Measurements from ENCODE around the gene TMPRSS11F.

DNA sequence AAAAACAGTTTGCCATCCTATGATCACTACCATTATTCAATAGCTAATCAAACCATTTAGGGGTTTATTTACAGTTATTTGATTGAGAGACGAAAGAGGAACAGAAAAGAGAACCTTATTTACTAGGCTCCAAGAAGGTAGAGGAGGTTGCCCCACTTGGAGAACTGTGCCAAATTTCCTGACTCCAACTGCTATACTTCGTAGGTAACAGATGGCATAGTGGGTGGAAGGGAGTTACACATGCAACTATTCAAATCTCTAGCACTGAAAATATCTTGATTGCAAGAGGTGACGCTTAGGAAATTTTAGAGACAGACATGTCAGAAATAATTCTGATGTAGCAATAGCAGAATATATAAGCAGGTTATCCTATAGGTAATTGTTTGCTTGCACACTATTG lies 38.0 kb upstream of the TMPRSS11F start:
- TF ChIP-seq ZNF624 (tag by site-specific recombination; IDR thresholded peaks at IDR 0.05) (no peak), GFI1B (tag by site-specific recombination; IDR thresholded peaks at IDR 0.05) (no peak), ZBTB21 (tag by site-specific recombination; IDR thresholded peaks at IDR 0.05) (no peak), ZNF239 (tag by site-specific recombination; IDR thresholded peaks at IDR 0.05) (no peak), ZNF76 (tag by site-specific recombination; IDR thresholded peaks at IDR 0.05; ENCODE audit: borderline replicate concordance, low read depth) (no peak), ZFHX2 (tag by site-specific recombination; conservative IDR thresholded peaks at IDR 0.05) (no peak)
- TF ChIP-seq, protein P1, sequence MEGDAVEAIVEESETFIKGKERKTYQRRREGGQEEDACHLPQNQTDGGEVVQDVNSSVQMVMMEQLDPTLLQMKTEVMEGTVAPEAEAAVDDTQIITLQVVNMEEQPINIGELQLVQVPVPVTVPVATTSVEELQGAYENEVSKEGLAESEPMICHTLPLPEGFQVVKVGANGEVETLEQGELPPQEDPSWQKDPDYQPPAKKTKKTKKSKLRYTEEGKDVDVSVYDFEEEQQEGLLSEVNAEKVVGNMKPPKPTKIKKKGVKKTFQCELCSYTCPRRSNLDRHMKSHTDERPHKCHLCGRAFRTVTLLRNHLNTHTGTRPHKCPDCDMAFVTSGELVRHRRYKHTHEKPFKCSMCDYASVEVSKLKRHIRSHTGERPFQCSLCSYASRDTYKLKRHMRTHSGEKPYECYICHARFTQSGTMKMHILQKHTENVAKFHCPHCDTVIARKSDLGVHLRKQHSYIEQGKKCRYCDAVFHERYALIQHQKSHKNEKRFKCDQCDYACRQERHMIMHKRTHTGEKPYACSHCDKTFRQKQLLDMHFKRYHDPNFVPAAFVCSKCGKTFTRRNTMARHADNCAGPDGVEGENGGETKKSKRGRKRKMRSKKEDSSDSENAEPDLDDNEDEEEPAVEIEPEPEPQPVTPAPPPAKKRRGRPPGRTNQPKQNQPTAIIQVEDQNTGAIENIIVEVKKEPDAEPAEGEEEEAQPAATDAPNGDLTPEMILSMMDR (tag by site-specific recombination; IDR thresholded peaks at IDR 0.05): no peak
- TF ChIP-seq, protein P2, sequence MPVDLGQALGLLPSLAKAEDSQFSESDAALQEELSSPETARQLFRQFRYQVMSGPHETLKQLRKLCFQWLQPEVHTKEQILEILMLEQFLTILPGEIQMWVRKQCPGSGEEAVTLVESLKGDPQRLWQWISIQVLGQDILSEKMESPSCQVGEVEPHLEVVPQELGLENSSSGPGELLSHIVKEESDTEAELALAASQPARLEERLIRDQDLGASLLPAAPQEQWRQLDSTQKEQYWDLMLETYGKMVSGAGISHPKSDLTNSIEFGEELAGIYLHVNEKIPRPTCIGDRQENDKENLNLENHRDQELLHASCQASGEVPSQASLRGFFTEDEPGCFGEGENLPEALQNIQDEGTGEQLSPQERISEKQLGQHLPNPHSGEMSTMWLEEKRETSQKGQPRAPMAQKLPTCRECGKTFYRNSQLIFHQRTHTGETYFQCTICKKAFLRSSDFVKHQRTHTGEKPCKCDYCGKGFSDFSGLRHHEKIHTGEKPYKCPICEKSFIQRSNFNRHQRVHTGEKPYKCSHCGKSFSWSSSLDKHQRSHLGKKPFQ (tag by site-specific recombination; IDR thresholded peaks at IDR 0.05): no peak

Data from HEK293 (cell line).